Measurements from ENCODE around the gene TRUB1. TPM values are rescaled to one million over a fixed set of nuclear protein-coding genes. Genes with fewer than 3 reads are reported as not detected.

Gene TRUB1
- total RNA-seq, 1 experiment from 2014 or later = 11.5 TPM

- H3K4me2 ChIP-seq = no peak overlapping the region
- no peaks in the 10 kb centered on the region for H3K36me3 ChIP-seq (ENCODE audit: low read depth)
- TF ChIP-seq CTCF (conservative IDR thresholded peaks at IDR 0.05) (no peak), EZH2 (IDR thresholded peaks at IDR 0.05; ENCODE audit: low read depth) (no peak)
- no peaks in the 10 kb centered on the region for H3F3A ChIP-seq (ENCODE audit: insufficient read depth, low read depth)
- H3K9me3 ChIP-seq (ENCODE audit: insufficient read depth, low read depth) = no peaks in the 10 kb centered on the region
- POLR2A ChIA-PET (ENCODE audit: unreplicated experiment) = no interaction called here
- no TSS peak for BruUV-seq (replicated peaks)
- no peaks in the 10 kb centered on the region for H3K9me2 ChIP-seq (ENCODE audit: insufficient read depth)
- H3K4me1 ChIP-seq (replicated peaks; ENCODE audit: insufficient read depth) = peaks cover 13% of the 10 kb centered on the region; the same call in 1 of the 2 replicates
- no peaks in the 10 kb centered on the region for H3K27me3 ChIP-seq (ENCODE audit: insufficient read depth, low read depth)
- H4K20me1 ChIP-seq (ENCODE audit: insufficient read depth) = no peaks in the 10 kb centered on the region
- no peaks in the 10 kb centered on the region for H3K79me2 ChIP-seq (ENCODE audit: low read depth)
- CTCF ChIA-PET = no interaction called here
- no peak overlapping the region for H3K27ac ChIP-seq
- no peak overlapping the region for H3K4me3 ChIP-seq
- intact Hi-C loops (cut with micrococcal nuclease; ENCODE audit: unreplicated experiment) = no loop called here
- H2AFZ ChIP-seq = no peak overlapping the region
- no peak for DNase-seq
These were observed 17.5 kb upstream of the TRUB1 start for GRCh38 chr10:114920459-114920858.

DNA sequence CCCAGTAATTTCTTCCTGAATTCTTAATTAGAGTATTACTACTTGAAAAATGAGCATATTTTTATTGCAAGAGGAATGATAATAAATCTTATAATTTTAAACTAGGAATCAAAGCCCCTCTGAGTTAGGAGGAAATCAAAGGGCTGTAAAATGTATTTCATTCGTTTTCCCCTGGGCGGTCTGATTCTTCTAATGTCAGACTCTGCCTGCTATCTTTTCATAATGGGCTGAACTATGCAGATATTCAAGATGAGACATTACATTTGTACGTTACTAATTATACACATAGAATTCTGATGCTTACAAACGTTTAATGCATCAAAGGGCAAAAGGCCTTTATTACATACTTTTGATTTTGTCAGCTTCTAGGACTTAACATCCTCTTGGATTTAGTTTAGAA is 16.0 kb upstream of the TRUB1 start:
- no peak overlapping the region for H3K4me2 ChIP-seq
- no peaks in the 10 kb centered on the region for H3F3A ChIP-seq (ENCODE audit: insufficient read depth, low read depth)
- TF ChIP-seq EZH2 (IDR thresholded peaks at IDR 0.05; ENCODE audit: low read depth) (no peak), CTCF (conservative IDR thresholded peaks at IDR 0.05) (no peak)
- DNase-seq = no peak
- no peaks in the 10 kb centered on the region for H4K20me1 ChIP-seq (ENCODE audit: insufficient read depth)
- no TSS peak for BruUV-seq (replicated peaks)
- H3K27me3 ChIP-seq (ENCODE audit: insufficient read depth, low read depth) = no peaks in the 10 kb centered on the region
- H3K79me2 ChIP-seq (ENCODE audit: low read depth) = no peaks in the 10 kb centered on the region
- ChIA-PET CTCF (no interaction called here), POLR2A (ENCODE audit: unreplicated experiment) (no interaction called here)
- no peaks in the 10 kb centered on the region for H3K36me3 ChIP-seq (ENCODE audit: low read depth)
- H3K4me3 ChIP-seq = no peak overlapping the region
- H2AFZ ChIP-seq = no peak overlapping the region
- intact Hi-C loops (cut with micrococcal nuclease; ENCODE audit: unreplicated experiment) = no loop called here
- H3K9me3 ChIP-seq (ENCODE audit: insufficient read depth, low read depth) = no peaks in the 10 kb centered on the region
- H3K9me2 ChIP-seq (ENCODE audit: insufficient read depth) = no peaks in the 10 kb centered on the region
- no peak overlapping the region for H3K27ac ChIP-seq
- peaks cover 13% of the 10 kb centered on the region; the same call in 1 of the 2 replicates for H3K4me1 ChIP-seq (replicated peaks; ENCODE audit: insufficient read depth)

GRCh38 chr10:114923551-114923950 is 14.4 kb upstream of the TRUB1 start:
- Histone ChIP-seq H3K4me3 (no peak overlapping the region), H3K36me3 (ENCODE audit: low read depth) (no peaks in the 10 kb centered on the region), H4K20me1 (ENCODE audit: insufficient read depth) (no peaks in the 10 kb centered on the region), H3K9me3 (ENCODE audit: insufficient read depth, low read depth) (no peaks in the 10 kb centered on the region), H3K9me2 (ENCODE audit: insufficient read depth) (no peaks in the 10 kb centered on the region), H2AFZ (no peak overlapping the region), H3K4me2 (no peak overlapping the region), H3F3A (ENCODE audit: insufficient read depth, low read depth) (no peaks in the 10 kb centered on the region), H3K27ac (no peak overlapping the region), H3K79me2 (ENCODE audit: low read depth) (no peaks in the 10 kb centered on the region), H3K4me1 (replicated peaks; ENCODE audit: insufficient read depth) (peaks cover 3% of the 10 kb centered on the region; the same call in 1 of the 2 replicates), H3K27me3 (ENCODE audit: insufficient read depth, low read depth) (no peaks in the 10 kb centered on the region)
- BruUV-seq (replicated peaks) = no TSS peak
- no peak for DNase-seq
- CTCF ChIA-PET = no interaction called here
- POLR2A ChIA-PET (ENCODE audit: unreplicated experiment) = no interaction called here
- no peak for TF ChIP-seq CTCF (conservative IDR thresholded peaks at IDR 0.05)
- TF ChIP-seq EZH2 (IDR thresholded peaks at IDR 0.05; ENCODE audit: low read depth) = no peak
- intact Hi-C loops (cut with micrococcal nuclease; ENCODE audit: unreplicated experiment) = no loop called here

All from PC-9 (cell line).